Stimulated activated CD8-positive, alpha-beta memory T cell treated with anti-CD3 and anti-CD28 coated beads, Interleukin-4, amount 100 ng/mL, for 1 hour (primary cell): ENCODE measurements around the gene DESI2.
"Not testable (repeated sequence)": the region's sequence is repeated elsewhere in the genome, so short reads cannot be mapped to it uniquely, and the experiment has no call there.

Source experiments
- DNase-seq, 2 donors: peaks; one replicate each; pipeline ENCODE4 v3.0.0-alpha.2; 2020; ENCODE audit warnings: low read depth in 2 of 2, low spot score in 1 of 2

DESI2 gene

GRCh38 chr1:244704107-244704506 lies 51.2 kb downstream of the DESI2 start:
- DNase-seq = no peak

- no peak for DNase-seq
Observed at GRCh38 chr1:244705261-244706234, 52.6 kb downstream of the DESI2 start.

GRCh38 chr1:244709076-244709475 lies 56.1 kb downstream of the DESI2 start:
- no peak for DNase-seq

- no peak for DNase-seq
Observed at GRCh38 chr1:244709476-244710368, 56.8 kb downstream of the DESI2 start.

- DNase-seq = no peak
Observed at GRCh38 chr1:244710474-244711062, 57.6 kb downstream of the DESI2 start.

GRCh38 chr1:244712669-244713068 lies 59.7 kb downstream of the DESI2 start:
- DNase-seq = no peak

- no peak for DNase-seq
Observed at GRCh38 chr1:244713332-244713731, 60.4 kb downstream of the DESI2 start.

GRCh38 chr1:244727871-244728474 lies 75.0 kb downstream of the DESI2 start:
- DNase-seq = no peak

- no peak for DNase-seq
Observed at GRCh38 chr1:244730153-244730933, 77.4 kb downstream of the DESI2 start.

- DNase-seq = no peak
Observed at GRCh38 chr1:244730934-244731434, 78.1 kb downstream of the DESI2 start.

GRCh38 chr1:244731651-244732050 lies 78.7 kb downstream of the DESI2 start:
- no peak for DNase-seq

GRCh38 chr1:244732851-244733450 lies 80.0 kb downstream of the DESI2 start:
- DNase-seq = no peak

- no peak for DNase-seq
Observed at GRCh38 chr1:244735404-244735803, 82.5 kb downstream of the DESI2 start.

- DNase-seq = no peak
Observed at GRCh38 chr1:244735876-244736561, 83.1 kb downstream of the DESI2 start.

GRCh38 chr1:244739140-244739539 lies 86.2 kb downstream of the DESI2 start:
- DNase-seq = not testable (repeated sequence)

GRCh38 chr1:244740027-244740617 lies 87.2 kb downstream of the DESI2 start:
- DNase-seq = not testable (repeated sequence)

- DNase-seq = no peak
Observed at GRCh38 chr1:244741692-244742091, 88.8 kb downstream of the DESI2 start.

GRCh38 chr1:244749230-244750016 lies 96.5 kb downstream of the DESI2 start:
- no peak for DNase-seq
